ENCODE measurements around the gene HECTD4.
A peak's percentile ranks its signal among the peaks of the same experiment; 100 is the strongest.
"Not testable (repeated sequence)": the region's sequence is repeated elsewhere in the genome, so short reads cannot be mapped to it uniquely, and the experiment has no call there.

Gene HECTD4

DNA sequence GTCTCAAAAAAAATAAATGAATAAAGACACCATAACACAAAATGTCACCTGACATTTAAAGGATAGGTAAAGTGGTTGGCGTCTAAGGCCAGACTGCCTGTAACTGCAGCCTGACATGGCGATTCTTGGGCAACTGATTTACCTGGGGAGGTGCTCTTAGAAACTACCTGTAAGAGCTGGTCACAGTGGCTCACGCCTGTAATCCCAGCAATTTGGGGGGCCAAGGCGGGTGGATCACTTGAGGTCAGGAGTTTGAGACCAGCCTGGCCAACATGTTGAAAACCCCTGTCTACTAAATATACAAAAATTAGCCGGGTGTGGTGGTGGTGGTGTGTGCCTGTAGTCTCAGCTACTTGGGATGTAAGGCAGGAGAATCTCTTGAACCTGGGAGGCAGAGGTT, 18.8 kb upstream of the HECTD4 start:
- Histone ChIP-seq H3K27me3 (no peaks in the 10 kb centered on the region), H3K36me3 (peaks cover 21% of the 10 kb centered on the region), H3K4me3 (ENCODE audit: low read depth in 1 of 2, low read length in 1 of 2) (no peak overlapping the region), H3K9me3 (no peaks in the 10 kb centered on the region), H3K4me1 (ENCODE audit: control insufficient read depth in 1 of 2, insufficient read depth in 1 of 2, low read depth in 1 of 2, low read length in 1 of 2) (no peaks in the 10 kb centered on the region), H3K27ac (no peak overlapping the region)
- TF ChIP-seq, protein P1, sequence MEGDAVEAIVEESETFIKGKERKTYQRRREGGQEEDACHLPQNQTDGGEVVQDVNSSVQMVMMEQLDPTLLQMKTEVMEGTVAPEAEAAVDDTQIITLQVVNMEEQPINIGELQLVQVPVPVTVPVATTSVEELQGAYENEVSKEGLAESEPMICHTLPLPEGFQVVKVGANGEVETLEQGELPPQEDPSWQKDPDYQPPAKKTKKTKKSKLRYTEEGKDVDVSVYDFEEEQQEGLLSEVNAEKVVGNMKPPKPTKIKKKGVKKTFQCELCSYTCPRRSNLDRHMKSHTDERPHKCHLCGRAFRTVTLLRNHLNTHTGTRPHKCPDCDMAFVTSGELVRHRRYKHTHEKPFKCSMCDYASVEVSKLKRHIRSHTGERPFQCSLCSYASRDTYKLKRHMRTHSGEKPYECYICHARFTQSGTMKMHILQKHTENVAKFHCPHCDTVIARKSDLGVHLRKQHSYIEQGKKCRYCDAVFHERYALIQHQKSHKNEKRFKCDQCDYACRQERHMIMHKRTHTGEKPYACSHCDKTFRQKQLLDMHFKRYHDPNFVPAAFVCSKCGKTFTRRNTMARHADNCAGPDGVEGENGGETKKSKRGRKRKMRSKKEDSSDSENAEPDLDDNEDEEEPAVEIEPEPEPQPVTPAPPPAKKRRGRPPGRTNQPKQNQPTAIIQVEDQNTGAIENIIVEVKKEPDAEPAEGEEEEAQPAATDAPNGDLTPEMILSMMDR (IDR thresholded peaks at IDR 0.05): no peak

DNA sequence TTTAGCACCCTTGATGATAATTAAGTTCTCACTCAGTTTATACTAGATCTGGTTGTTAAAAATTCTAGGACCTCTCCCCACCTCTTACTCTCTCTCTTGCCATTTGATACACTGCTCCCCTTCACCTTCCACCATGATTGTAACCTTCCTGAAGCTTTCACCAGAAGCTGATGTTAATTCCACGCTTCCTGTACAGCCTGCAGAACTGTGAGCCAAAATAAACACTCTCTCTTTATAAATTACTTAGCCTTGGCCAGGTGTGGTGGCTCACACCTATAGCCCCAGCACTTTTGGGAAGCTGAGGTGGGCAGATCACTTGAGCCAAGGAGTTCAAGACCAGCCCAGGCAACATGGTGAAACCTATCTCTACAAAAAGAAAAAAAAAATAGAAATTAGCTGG, 11.1 kb upstream of the HECTD4 start:
- TF ChIP-seq, protein P1 (IDR thresholded peaks at IDR 0.05): no peak
- H3K27me3 ChIP-seq: peaks cover 13% of the 10 kb centered on the region
- H3K4me3 ChIP-seq (ENCODE audit: low read depth in 1 of 2, low read length in 1 of 2): no peak overlapping the region
- H3K27ac ChIP-seq: no peak overlapping the region
- no peaks in the 10 kb centered on the region for H3K4me1 ChIP-seq (ENCODE audit: control insufficient read depth in 1 of 2, insufficient read depth in 1 of 2, low read depth in 1 of 2, low read length in 1 of 2)
- H3K36me3 ChIP-seq: no peaks in the 10 kb centered on the region
- no peaks in the 10 kb centered on the region for H3K9me3 ChIP-seq

DNA sequence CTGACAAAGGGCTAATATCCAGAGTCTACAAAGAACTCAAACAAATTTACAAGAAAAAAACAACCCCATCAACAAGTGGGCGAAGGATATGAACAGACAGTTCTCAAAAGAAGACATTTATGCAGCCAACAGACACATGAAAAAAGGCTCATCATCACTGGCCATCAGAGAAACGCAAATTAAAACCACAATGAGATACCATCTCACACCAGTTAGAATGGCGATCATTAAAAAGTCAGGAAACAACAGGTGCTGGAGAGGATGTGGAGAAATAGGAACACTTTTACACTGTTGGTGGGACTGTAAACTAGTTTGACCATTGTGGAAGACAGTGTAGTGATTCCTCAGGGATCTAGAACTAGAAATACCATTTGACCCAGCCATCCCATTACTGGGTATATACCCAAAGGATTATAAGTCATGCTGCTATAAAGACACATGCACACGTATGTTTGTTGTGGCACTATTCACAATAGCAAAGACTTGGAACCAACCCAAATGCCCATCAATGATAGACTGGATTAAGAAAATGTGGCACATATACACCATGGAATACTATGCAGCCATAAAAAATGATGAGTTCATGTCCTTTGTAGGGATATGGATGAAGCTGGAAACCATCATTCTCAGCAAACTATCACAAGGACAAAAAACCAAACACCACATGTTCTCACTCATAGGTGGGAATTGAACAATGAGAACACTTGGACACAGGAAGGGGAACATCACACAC, 7.9 kb upstream of the HECTD4 start:
- H3K27me3 ChIP-seq: peaks cover 19% of the 10 kb centered on the region
- not testable (repeated sequence) for H3K4me3 ChIP-seq (ENCODE audit: low read depth in 1 of 2, low read length in 1 of 2)

DNA sequence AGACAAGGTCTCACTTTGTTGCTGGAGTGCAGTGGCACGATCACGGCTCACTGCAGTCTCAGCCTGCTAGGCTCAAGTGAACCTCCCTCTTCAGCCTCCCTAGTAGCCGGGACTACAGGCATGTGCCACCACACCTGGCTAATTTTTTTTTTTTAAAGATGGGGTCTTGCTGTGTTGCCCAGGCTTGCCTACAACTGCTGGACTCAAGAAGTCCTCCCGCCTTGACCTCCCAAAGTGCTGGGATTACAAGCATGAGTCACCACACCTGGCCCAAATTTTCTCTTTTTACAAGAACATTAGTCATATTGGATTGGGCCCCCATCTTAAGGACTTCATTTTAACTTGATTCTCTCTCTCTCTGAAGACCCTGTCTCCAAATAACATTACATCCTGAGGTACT, 7.0 kb upstream of the HECTD4 start:
- peaks cover 19% of the 10 kb centered on the region for H3K27me3 ChIP-seq
- peaks cover 11 to 15% of the 10 kb centered on the region in 2 experiments for H3K4me1 ChIP-seq (ENCODE audit: control insufficient read depth in 1 of 2, insufficient read depth in 1 of 2, low read depth in 1 of 2, low read length in 1 of 2)
- H3K4me3 ChIP-seq (ENCODE audit: low read depth in 1 of 2, low read length in 1 of 2): no peak overlapping the region
- no peaks in the 10 kb centered on the region for H3K36me3 ChIP-seq
- no peak overlapping the region for H3K27ac ChIP-seq
- TF ChIP-seq, protein P1 (IDR thresholded peaks at IDR 0.05): no peak
- H3K9me3 ChIP-seq: no peaks in the 10 kb centered on the region

More for the DNA sequence above, 7.9 kb upstream of the HECTD4 start:
- H3K4me1 ChIP-seq (ENCODE audit: control insufficient read depth in 1 of 2, insufficient read depth in 1 of 2, low read depth in 1 of 2, low read length in 1 of 2): peaks cover 11 to 13% of the 10 kb centered on the region in 2 experiments
- not testable (repeated sequence) for H3K9me3 ChIP-seq, H3K27ac ChIP-seq, H3K36me3 ChIP-seq

DNA sequence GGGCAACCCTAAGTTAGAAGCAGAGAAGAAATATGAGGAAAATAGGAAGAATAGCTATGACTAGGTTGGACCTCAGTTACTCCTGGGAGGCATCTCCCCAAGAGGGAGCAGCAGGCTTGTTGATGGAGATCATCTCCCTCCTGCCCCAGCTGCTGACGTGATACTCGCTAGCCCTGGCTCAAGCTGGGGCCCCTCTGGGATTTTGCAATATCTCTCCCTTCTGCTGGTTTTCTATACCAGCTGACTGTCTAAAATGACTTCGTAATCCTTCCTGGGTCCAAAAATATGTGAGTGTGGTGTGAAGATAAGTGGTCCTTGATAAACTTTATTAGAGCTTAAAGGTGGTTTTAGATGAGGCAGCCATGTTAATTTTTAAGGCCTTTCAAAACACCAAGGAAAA, 4.5 kb upstream of the HECTD4 start:
- H3K4me1 ChIP-seq (ENCODE audit: control insufficient read depth in 1 of 2, insufficient read depth in 1 of 2, low read depth in 1 of 2, low read length in 1 of 2): peaks cover 17 to 21% of the 10 kb centered on the region in 2 experiments
- peaks cover 19% of the 10 kb centered on the region for H3K27me3 ChIP-seq
- no peaks in the 10 kb centered on the region for H3K9me3 ChIP-seq
- TF ChIP-seq, protein P1 (IDR thresholded peaks at IDR 0.05): no peak
- no peak overlapping the region for H3K4me3 ChIP-seq (ENCODE audit: low read depth in 1 of 2, low read length in 1 of 2)
- H3K36me3 ChIP-seq: no peaks in the 10 kb centered on the region
- no peak overlapping the region for H3K27ac ChIP-seq

DNA sequence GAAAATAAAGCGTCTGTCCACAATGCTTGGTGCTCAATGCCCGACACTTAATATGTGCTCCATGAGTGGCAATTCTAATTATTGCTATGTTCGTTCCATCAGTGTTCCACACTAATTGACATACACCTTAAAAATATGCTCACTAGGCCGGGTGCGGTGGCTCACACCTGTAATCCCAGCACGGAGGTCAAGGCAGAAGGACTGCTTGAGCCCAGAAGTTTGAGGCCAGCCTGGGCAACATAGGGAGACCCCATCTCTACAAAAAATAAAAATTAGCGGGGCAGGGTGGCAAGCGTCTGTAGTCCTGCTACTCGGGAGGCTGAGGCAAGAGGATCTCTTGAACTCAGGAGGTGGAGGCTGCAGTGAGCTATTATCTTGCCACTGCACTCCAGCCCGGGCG, 635 bp upstream of the HECTD4 start:
- Histone ChIP-seq H3K9me3 (no peaks in the 10 kb centered on the region), H3K36me3 (no peaks in the 10 kb centered on the region), H3K4me1 (ENCODE audit: control insufficient read depth in 1 of 2, insufficient read depth in 1 of 2, low read depth in 1 of 2, low read length in 1 of 2) (peaks cover 27 to 34% of the 10 kb centered on the region in 2 experiments), H3K27me3 (peaks cover 2% of the 10 kb centered on the region), H3K27ac (peak overlapping the region; percentile 84), H3K4me3 (ENCODE audit: low read depth in 1 of 2, low read length in 1 of 2) (peak overlapping the region; percentile 81 to 89)
- TF ChIP-seq, protein P1 (IDR thresholded peaks at IDR 0.05): no peak
